ENCODE measurements around the gene ELSPBP1.
"Not testable (repeated sequence)": the region's sequence is repeated elsewhere in the genome, so short reads cannot be mapped to it uniquely, and the experiment has no call there.

Gene ELSPBP1

DNA sequence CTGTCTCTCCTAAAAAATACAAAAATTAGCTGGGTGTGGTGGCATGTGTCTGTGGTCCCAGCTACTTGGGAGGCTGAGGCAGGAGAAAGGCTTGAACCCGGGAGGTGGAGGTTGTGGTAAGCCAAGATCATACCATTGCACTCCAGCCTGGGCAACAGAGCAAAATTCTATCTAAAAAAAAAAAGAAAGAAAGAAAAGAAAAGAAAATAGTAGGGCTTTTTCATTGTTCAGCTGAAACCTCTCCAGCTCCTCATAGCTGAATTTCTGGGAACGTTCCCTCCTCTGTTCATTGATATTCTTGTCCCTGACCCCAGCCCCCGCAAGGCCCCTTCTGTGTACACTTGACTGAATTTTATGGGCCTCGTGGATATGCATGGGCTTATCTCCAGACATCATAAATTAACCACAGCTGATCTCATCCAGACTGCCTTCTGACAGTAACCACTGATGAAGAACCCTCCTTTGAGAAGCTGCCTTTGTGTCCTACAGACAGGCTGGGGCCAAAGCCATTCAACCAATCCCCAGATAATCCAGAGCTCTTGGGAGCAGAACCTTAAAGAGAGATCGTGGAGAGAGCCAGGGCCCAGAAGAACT is at the start of gene ELSPBP1:
Gene ELSPBP1, plus strand, starts transcription at position 424 of the 594 bp plus-strand sequence. CDS start 14,036 bp downstream, outside the sequence.
- no peak for DNase-seq

DNA sequence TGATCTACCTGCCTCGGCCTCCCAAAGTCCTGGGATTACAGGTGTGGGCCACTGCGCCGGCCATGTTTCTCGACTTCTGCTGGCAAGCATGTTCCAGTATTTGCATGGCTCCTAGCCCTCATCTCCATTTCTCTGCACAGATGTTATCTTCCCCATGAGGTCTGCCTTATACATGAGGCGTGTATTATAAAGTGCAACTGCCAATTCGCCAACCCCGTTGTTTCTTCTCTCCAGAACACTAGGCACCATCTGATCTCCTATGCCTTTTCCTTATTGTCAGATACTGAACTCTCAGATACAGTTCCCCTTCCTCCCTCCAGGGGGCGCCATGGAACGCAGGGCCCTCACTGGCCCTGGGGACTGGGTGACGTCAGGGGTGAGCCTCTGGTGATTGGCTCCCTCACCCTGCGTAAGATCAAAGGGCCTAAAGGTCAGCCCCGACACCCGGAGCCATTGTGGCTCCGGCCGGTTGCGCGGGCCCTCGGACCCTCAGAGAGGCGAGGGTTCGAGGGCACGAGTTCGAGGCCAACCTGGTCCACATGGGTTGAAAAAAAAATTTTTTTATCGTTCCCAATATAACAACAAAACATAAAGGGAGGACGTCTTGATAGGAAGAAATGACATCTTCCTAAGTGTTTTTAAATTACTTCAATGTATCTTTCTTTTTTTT is 44.4 kb upstream of the ELSPBP1 start:
- DNase-seq: not testable (repeated sequence)

DNA sequence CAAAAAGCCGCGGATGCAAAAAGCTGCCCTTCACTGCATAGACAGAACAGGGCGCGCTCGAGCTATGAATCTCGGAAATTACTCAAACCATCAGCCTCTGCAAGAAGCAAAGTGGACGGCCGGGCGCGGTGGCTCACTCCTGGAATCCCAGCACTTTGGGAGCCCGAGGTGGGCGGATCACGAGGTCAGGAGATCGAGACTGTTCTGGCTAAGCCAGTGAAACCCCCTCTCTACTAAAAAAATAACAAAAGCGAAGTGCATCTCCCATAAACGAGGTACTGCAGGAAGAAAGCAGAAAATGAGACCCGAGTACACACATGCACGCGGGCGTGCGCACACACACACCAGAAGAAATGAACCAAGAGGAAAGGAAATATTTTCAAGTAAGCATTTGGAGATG is 42.3 kb upstream of the ELSPBP1 start:
- not testable (repeated sequence) for DNase-seq

DNA sequence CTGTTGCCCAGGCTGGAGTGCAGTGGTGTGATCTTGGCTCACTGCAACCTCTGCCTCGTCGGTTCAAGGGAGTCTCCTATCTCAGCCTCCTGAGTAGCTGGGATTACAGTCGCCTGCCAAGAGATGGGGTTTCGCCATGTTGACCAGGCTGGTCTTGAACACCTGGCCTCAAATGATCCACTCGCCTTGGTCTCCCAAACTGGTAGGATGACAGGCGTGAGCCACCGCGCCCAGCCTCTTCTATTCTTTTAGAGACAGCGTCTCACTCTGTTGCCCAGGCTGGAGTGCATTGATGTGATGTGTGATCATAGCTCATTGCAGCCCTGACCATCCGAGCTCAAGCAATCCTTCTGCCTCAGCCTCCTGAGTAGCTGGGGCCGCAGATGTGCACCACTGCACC is 38.5 kb upstream of the ELSPBP1 start:
- DNase-seq: not testable (repeated sequence)

DNA sequence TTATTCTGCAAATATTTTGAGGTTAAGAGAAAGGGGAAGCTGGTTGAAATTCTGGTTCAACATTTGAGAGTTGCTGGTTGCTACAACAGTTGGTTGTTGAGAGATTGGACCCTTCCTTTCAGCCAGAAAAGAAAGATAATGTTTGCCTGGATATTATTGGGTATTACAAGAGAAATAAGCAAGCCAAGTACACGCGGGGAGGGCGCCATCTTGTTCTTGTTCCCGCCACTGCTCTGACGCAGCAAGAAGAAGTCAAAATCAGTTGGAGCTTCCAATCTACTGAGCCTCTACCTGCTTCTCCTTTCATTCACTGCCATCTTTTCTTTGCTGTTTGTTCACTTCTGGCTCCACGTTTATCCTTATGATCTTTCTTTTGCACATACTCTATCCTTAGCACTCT is 20.9 kb upstream of the ELSPBP1 start:
- no peak for DNase-seq

DNA sequence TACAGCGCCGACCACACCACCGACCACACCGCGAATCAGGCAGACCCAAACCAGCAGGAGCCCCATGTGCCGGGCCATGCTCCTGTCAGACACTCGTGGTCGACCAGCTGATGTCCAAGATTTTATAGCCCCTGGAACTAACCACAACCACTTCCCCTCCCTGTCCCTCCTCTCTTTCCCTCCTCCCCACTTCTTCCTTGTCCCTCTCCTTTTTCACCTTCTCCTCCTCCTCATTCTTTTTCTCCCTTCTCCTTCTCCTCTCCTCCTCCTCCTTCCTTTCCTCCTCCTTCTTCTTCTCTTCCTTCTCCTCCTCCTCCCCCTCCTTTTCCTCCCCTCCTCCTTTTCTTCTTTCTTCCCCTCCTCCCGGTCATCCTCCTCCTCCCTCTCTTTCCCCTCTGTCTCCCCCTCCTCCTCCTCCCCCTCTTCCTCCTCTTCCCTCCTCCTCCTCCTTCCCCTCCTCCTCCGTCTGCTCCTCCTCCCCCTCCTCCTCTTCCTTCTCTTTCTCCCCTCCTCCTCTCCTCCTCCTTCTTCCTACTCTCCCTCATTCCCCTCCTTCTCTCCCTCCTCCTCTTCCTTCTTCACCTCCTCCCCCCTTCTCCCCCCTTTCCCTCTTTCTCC is 3.1 kb upstream of the ELSPBP1 start:
- DNase-seq: no peak

DNA sequence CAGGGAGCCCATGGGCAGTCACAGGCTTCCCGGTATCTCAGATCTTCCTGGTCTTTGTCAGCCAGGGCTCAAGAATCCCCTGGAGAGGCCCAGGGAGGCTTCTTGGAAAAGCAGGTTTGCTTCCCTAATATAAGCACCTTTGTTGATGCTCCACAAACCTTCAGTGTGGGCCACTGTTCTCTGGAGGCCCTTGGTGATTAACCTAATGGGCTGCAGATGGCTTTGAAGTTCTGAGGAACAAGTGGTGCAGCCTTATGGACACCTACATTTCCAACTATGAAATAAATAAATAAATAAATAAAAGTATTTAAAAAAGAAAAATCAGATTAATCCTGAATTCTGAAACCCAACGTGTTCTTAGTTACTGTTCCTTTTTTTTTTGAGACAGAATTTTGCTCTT is 2.4 kb upstream of the ELSPBP1 start, which contains the start of gene BSPH1:
Gene BSPH1, minus strand, starts transcription at position 101 of the 400 bp plus-strand sequence. Its CDS starts 89 bp downstream, at position 12.
- no peak for DNase-seq

DNA sequence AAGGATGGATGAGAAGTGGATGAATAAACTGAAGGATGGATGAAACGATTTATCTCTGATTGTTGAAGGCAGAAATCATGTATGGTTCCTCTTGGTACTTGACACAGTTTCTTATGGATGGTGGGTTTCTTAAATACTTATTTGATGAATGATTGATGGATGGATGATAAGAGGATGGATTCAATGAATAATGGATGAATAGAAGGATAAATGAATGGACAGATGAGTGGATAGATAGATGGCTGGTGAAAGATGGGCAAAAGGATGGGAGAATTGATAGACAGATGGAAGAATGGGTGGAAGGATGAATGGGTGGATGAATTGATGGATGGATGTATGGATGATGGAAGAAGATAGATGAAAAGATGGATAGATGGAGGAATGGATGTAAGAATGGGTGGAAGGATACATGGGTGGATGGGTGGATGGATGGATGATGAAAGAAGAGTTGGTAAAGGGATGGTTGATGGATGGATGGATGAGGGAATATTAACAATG is 1.8 kb downstream of the ELSPBP1 start:
- no peak for DNase-seq

DNA sequence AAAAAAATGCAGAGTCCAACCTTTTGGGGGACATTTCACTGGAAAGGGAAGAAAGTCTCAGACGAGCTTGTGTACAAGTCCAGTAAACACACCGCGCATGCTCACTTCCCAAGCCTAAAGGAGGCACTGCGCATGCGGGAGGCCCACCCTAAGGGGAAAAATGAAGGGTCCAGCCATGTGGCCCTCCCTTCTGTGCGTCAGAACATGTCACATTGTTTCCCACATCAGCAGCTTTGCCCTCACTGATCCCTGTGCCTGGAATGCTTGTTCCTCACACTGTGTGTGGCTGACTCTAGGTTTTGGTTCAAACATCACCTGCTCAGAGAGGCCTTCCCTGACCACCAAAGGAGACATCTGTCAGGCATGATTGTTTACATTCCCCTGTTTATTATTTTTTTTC is 4.4 kb downstream of the ELSPBP1 start:
- DNase-seq: no peak

DNA sequence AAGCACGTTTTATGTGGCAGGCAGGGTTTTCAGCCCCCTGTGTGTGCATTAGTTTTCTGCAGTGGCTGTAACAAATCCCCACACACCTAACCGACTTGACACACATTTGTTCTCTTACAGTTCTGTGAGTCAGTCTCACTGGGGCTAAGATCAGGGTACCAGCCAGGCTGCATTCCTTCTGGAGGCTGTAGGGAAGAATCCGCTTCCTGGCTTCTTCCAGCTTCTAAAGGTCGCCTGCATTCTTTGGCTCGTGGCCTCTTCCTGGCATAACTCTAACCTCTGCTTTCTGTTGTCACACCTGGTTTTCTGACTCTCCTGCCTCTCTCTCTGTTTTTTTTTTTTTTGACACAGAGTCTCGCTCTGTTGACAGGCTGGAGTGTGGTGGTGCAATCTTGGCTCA is 6.4 kb downstream of the ELSPBP1 start:
- DNase-seq: no peak

DNA sequence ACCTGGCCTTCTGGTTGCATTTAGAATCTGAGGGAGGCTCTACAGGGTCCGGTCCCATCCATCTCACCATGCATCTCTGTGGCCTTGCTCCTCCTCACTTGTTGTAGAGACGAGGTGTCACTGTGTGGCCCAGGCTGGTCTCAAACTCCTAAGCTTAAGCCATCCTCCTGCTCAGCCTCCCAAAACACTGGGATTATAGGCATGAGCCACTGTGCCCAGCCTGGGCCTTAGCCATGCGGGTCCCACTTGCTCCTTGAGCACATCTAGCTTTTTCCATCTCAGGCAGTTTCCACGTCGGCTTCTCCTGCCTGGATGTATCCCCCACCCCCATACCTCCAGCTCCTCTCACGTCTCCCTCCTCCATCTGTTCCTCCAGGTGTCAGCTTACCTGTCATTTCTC is 9.8 kb downstream of the ELSPBP1 start:
- no peak for DNase-seq

DNA sequence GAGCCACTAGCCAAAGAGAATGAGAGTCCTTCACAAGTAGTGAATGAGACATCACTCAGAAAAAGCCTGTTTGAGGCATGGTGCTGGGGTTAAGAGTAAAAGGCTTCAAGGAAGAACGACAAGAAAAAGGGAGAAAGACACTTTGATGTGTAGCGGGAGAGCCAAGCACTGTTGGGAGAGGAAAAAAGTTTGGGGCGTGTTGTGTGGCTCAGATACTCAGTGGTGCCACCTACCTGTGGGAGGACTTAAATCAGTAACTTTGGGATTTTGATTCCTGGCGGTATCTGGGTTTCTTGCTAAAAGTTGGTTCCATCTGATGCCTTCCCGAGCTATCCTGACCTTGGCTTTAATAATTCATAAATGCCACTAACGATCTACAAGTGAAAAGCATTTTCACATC is 12.3 kb downstream of the ELSPBP1 start:
- no peak for DNase-seq

DNA sequence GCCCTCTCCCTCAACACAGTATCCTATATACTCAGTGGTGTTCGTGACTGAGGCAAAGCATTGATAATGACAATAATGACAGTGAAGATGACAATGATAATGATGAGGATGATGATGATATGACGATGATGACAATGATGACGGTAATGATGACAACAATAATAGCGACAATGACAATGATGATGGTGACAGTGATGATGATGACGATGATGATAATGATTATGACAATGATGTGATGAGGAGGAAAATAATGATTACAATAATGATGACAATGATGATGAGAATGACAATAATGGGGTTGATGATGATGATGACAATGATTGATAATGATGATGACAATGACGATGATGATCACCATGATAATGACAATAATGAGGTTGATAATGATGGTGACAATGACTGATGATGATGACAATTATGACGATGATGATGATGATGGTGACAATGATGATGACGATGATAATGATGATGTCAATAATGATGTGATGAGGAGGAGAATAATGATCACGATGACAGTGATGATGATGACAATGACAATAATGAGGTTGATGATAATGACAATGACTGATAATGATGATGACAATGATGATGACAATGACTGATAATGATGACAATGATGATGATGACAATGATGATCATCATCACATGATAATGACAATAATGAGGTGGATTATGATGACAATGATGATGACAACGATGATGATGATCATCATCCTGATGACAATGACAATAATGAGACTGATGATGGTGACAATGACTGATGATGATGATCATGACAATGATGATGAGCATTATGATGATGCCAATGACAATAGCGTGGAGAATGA is 16.7 kb downstream of the ELSPBP1 start:
- no peak for DNase-seq

DNA sequence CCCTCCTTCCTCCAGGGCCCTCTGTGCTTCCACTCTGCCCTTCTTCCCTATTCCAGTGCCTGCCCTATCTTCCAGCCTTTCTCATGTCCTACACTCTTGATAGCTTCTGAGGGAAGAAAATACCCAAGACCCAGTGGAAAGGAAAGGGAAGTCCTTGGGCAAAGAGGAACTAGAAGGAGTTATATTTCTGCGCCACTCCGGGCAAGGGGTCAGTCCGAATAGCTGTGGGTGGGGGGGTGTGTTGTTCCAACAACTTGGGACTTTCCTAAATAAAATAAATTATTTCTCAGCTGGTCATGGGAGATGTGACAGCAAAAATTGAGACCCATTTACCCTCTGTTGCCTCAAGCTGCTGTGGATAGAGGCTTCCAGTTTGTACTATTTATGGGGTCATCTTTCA is 26.3 kb downstream of the ELSPBP1 start:
- DNase-seq: no peak

DNA sequence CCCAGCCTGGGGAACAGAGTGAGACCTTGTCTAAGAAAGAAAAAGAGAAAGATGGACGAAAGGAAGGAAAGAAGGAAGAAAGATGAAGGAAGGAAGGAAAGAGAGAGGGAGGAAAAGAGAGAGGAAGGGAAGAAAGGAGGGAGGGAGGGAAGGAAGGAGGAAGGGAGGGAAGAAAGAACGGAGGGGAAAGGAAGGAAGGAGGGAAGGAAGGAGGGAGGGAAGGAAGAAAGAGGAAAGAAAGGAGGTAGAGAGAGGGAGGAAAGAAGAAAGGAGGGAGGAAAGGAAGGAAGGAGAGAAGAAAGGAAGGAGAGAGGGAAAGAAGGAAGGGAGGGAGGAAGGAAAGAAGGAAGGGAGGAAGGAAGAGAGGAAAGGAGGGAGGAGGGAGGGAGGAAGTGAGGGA is 28.6 kb downstream of the ELSPBP1 start:
- DNase-seq: no peak

DNA sequence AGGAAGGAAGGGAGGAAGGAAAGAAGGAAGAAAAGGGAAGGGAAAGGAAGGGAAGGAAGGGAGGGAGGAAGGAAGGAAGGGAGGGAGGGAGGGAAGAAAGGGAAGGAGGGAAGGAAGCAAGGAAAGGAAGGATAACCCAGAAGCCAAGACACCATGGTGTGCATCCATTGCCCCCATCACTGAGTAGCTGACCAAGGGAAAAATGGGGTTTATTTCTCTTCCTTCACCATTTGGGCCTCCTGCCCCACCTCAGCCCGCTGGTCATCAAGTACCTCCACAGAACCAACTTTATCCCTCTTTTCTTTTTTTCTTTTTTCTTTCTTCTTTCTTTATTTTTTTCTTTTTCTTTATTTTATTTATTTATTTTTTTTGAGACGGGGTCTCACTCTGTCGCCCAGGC is 29.1 kb downstream of the ELSPBP1 start:
- no peak for DNase-seq

DNA sequence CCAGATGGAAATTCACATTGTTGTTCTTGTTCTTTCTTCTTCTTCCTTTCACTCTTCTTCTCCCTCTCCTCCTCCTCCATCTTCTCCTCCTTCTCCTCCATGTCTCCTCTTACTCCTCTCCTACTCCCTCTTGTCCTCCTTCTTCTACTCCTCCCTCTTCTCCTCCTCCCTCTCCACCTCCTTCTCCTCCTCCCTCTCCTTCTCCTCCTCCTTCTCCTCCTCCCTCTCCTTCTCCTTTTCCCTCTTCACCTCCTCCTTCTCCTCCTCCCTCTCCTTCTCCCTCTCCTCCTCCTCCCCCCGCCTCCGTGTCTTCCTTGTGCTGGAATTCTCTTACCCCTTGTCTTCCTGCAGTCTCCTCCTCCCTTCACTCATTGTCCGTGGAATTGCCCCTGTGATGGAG is 31.0 kb downstream of the ELSPBP1 start:
- no peak for DNase-seq

DNA sequence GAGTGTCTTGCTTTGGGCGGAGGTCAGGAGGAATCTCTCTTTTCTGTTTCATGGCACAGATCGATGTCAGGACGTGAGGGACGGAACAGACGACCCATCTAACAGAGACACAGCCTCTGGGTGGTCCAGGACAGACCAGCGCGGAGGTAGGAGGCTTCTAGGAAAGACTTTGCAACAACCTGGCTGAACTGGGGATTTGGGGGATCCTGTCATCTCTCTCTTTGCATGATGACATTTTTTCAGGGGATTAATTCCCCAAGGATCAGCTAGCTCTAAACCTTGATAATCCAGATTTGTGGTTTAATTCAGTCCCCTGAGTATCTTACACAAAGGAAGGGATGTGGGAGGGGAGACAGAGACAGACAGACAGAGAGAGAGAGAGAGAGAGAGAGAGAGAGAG is 35.0 kb downstream of the ELSPBP1 start:
- no peak for DNase-seq

DNA sequence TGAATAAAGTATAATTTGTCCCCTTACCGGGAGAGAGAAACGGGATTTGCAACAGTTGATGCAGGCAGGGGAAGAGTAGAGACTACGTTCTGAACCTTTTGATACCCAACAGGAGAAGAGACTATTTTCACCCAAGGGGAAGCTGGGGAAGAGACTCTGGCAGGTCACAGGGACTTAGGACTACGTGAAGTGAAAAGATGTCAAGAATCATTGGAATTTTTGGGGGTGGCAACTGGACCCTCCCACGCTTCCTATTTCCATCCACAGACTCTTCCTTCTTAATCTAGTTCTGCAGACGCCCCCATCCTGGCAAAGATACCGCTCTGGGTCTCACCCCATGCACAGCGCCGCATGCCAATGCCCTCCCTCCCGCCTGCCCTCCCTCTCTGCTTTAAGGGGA is 35.6 kb downstream of the ELSPBP1 start:
- no peak for DNase-seq

DNA sequence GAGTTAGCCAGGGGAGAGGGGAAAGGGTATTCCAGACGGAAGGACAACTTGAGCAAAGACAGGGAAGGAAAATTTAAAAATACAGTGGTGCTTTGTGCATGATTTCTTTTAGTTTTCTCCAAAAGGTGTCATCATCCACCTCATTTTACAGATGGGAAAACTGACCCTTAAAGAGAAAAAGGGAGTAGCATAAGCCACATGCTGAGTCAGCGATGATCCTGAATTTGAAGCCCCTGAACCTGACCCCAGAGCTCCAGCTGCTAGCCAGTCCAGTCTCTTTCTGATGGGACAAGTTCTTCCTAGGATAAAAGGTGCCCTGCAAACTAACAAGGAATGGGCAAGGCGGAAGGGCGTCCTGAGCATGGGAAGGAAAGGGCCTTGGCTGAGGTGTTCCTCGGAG is 39.2 kb downstream of the ELSPBP1 start:
- no peak for DNase-seq

DNA sequence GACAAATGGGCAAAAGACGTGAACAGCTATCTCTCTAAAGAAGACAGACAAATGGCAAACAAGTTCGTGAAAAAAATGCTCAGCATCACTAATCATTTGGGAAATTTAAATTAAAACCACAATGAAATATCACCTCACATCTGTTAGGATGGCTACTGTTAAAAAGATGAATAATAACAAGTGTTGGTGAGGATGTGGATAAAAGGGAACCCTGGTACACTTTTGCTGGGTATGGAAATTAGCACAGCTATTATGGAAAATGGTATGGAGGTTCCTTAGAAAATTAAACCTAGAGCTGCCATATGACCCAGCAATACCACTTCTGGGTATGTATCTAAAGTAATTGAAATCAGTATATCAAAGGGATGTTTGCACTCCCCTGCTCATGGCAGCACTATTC is 42.3 kb downstream of the ELSPBP1 start:
- DNase-seq: no peak

DNA sequence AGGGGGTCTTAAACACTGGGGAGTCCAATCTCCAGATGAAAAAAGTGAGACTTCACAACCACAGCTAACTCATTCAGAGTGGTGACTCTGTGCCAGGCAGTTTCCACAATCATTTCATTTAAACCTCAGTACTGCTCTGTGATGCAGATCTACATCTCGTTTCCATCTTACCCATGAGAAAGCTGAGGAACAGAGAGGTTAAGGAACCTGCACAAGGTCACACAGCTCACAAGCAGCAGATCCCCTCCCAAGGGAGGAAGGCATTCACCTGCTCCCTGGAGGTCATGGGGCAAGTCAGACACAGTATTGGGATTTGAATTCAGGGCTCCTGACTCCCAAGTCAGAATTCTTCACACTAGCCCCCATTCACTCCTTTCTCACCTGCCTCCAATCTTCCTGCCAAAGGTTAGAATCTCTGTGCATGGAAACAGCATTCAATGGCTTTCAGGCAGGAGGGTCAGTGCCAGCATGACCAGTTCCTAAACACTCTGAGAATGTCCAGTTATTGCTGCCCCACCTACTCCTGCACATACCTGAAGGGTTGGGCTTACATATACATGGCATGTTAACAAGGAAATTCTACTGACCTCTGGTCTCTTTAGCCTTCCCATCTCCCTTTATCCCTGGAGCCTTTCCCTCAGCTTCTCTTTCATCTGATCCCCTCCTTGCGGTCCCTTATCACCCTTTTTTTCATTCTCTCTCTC is 47.6 kb downstream of the ELSPBP1 start:
- no peak for DNase-seq

All from CD4-positive, alpha-beta T cell treated with Interleukin-10 for 1 hour (primary cell).